Measurements from ENCODE around the gene COL25A1.

COL25A1 gene

GRCh38 chr4:109185548-109185947, 116.9 kb downstream of the COL25A1 start:
- DNase-seq (ENCODE audit: low read depth, low spot score), result no peak
- H3K4me3 ChIP-seq (ENCODE audit: low read depth, low read length), result no peak overlapping the region
- in situ Hi-C loops (cut with HindIII; ENCODE audit: low sequenced_read_pairs), result no loop called here
- TF ChIP-seq CTCF (IDR thresholded peaks at IDR 0.05; ENCODE audit: low read depth, low read length), result no peak

DNA sequence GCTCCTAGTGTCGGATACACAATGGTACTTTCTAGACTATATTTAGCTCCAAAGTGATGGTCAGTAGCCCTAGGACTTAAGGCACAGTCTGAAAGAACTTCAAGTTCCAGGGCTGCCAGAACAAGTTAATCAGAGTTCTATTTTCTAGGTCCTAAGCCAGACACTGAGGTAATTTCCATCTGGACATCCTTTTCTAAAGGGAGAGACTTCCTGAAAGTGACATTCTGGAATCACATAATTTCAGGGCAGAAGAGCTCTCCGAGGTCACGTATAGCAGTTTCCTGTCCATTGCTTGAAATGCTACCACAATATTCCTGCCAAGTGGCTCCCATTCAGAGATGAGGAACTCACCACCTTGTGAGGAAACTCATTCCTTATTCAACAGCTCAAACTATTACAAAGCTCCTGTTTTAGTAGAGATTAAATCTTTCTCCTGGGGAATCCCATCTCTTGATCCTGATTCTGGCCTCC, 117.9 kb downstream of the COL25A1 start:
- DNase-seq (ENCODE audit: low read depth, low spot score), result no peak
- in situ Hi-C loops (cut with HindIII; ENCODE audit: low sequenced_read_pairs), result no loop called here
- TF ChIP-seq CTCF (IDR thresholded peaks at IDR 0.05; ENCODE audit: low read depth, low read length), result no peak
- no peak overlapping the region for H3K4me3 ChIP-seq (ENCODE audit: low read depth, low read length)

DNA sequence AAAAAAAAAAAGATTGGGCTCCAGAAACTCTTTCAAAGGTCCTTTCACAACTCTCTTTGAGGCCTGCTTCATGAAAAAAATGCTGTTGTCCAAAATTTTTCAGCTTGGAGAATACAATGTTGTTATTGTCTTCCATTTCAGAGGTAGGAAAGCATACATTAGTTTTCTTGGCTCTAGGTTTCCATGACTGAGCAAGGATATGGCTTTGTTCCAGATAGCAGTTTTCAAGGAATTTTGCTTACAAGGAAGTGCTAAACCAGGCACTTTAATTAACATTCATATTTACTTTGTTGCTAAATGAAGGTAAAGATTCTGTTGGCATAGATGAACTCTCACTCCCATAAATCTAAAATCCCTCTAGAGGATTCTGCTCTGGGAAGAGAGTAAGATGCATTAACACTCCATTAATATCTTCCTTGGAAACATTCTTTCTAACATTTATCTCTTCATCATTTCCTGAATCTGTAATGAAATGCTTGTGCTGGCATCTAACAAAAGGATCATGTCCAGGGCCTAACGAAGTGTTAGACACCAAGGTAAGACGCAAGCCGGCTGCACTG, 118.4 kb downstream of the COL25A1 start:
- no peak for DNase-seq (ENCODE audit: low read depth, low spot score)
- no peak overlapping the region for H3K4me3 ChIP-seq (ENCODE audit: low read depth, low read length)
- in situ Hi-C loops (cut with HindIII; ENCODE audit: low sequenced_read_pairs), result no loop called here
- no peak for TF ChIP-seq CTCF (IDR thresholded peaks at IDR 0.05; ENCODE audit: low read depth, low read length)

- in situ Hi-C loops (cut with HindIII; ENCODE audit: low sequenced_read_pairs), result no loop called here
- no peak overlapping the region for H3K4me3 ChIP-seq (ENCODE audit: low read depth, low read length)
- no peak for TF ChIP-seq CTCF (IDR thresholded peaks at IDR 0.05; ENCODE audit: low read depth, low read length)
- DNase-seq (ENCODE audit: low read depth, low spot score), result no peak
Measured at GRCh38 chr4:109182696-109183095, 119.8 kb downstream of the COL25A1 start.

DNA sequence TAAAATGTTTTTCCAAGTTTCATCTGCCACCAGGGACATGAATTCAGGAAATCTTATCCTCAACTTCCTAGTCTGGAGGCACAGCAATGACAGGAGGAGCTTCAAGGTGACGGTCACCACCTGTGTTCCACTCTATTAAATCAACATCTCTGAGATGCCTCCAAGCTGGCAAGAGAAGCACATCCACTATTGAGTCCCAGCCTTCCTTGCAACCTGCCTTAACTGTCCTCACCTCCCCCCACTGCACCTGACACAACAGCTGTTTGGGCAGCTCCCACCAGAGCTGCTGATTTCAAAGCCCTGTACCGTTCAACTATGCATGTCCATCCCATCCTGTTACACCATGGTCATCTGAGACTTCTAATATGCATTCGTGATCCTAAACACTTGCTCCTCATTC, 123.4 kb downstream of the COL25A1 start:
- in situ Hi-C loops (cut with HindIII; ENCODE audit: low sequenced_read_pairs), result no loop called here
- TF ChIP-seq CTCF (IDR thresholded peaks at IDR 0.05; ENCODE audit: low read depth, low read length), result no peak
- H3K4me3 ChIP-seq (ENCODE audit: low read depth, low read length), result no peak overlapping the region
- DNase-seq (ENCODE audit: low read depth, low spot score), result no peak

- no peak overlapping the region for H3K4me3 ChIP-seq (ENCODE audit: low read depth, low read length)
- in situ Hi-C loops (cut with HindIII; ENCODE audit: low sequenced_read_pairs), result no loop called here
- DNase-seq (ENCODE audit: low read depth, low spot score), result no peak
- TF ChIP-seq CTCF (IDR thresholded peaks at IDR 0.05; ENCODE audit: low read depth, low read length), result no peak
Measured at GRCh38 chr4:109177096-109177810, 125.2 kb downstream of the COL25A1 start.
